CD4-positive, alpha-beta T cell treated with Interleukin-15 for 1 hour (primary cell): ENCODE results near the gene LDLRAD1.
"Not testable (repeated sequence)": the region's sequence is repeated elsewhere in the genome, so short reads cannot be mapped to it uniquely, and the experiment has no call there.

Source experiments
- DNase-seq: peaks from one replicate; pipeline ENCODE4 v3.0.0-alpha.2; 2020

Gene LDLRAD1, protein sequence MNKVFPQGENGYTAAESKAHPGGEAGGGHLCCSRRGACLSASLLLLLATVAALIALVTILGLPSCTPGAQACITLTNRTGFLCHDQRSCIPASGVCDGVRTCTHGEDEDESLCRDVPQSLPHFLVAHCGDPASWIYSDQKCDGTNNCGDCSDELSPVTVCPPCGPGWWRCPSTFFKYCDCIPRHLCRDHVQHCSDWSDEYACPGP

GRCh38 chr1:54017979-54018378 lies at the start of gene LDLRAD1:
Gene LDLRAD1 (minus strand): TSS chr1:54018186. CDS start chr1:54018112, 74 bp downstream.
- DNase-seq: no peak

- DNase-seq: no peak
Observed at GRCh38 chr1:54064299-54064698, 46.3 kb upstream of the LDLRAD1 start.

- no peak for DNase-seq
Observed at GRCh38 chr1:54054438-54054749, 36.4 kb upstream of the LDLRAD1 start.

DNA sequence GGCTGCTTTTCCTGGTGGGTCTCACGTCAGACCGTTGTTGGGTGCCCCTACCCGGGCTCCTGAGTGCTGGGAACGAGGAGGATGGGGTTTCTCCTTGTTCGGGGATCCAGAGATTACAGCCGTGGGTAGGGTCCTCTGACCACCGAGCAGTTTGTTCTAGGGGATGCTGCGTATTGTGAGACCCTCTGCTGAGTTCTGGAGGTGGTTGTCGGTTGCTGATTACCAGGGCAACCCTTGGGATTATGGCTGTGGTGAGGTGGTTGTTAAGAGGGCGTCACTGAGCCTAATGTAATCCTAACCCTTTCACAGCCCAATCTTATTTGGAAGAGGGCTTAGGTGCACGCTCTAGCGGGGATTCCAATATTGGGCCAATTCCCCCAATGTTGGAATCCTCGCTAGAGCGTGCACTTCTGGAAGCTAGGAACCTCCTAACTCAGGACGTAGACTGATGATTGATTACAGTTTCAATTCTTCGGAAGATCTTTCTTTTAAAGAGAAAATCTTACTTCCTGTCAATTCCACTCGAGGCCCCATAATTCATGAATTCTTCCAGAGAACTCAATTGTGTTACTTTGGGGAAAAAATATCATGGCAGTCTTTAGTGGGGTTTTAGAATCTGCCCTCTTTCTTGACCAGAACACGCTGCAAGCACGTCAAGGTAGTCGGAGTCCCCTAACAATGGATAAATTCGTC lies 35.9 kb upstream of the LDLRAD1 start:
- DNase-seq: no peak

- DNase-seq: peak; percentile 99
Observed at GRCh38 chr1:54052934-54053744, 35.2 kb upstream of the LDLRAD1 start, which contains the start of the genes TCEANC2 and TMEM59. Gene TCEANC2 (plus strand): TSS chr1:54053608. CDS start chr1:54054423, 815 bp downstream. Gene TMEM59 (minus strand): TSS chr1:54053204. CDS start chr1:54053188, 16 bp downstream.

DNA sequence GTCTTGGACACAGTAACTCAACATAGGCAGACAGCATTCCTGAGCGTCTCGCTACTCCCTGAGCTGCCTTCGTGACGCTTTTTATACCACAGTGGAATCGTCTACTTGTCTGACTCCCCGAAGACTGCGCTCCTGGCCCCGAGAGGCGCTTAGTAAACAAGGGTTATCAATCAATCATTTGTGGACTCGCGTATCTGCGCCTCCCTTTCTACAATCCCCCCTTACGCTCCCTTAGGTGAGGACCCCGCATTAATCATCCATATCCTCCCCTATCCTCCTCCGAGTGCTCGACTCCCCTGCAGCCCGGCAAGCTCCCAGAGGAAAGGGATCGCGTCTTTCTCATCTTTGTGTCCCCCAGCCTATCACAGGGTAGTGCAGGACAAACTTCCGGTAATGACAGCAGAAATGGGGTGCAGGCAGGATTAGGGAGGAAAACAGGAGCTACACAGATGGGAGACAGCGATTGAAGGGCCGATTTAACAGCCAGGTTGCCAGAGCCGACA lies 34.5 kb upstream of the LDLRAD1 start:
- DNase-seq: no peak

DNA sequence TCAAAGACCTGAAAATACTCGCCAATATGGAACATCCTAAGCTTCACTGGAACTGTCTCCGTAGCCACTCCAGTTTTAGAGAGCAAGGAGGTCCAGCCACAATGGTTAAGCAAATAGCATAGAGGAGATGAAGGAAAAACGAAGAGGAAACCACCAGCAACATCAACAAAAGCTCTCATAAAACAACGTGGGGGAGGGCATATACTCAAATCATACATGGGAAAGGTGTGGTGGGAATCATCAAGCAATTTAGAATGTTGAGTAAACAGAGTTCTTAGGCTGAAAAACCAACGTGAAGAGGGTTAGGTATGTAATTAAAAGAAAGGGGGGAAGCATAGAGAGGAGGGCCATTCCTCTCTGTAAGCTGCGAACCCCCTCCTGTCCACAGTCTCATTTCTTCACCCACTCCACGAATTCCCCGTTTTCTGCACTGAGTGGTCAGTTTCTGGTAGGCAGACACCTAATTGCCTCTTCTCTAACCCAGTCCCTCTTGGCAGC lies 34.0 kb upstream of the LDLRAD1 start:
- no peak for DNase-seq

DNA sequence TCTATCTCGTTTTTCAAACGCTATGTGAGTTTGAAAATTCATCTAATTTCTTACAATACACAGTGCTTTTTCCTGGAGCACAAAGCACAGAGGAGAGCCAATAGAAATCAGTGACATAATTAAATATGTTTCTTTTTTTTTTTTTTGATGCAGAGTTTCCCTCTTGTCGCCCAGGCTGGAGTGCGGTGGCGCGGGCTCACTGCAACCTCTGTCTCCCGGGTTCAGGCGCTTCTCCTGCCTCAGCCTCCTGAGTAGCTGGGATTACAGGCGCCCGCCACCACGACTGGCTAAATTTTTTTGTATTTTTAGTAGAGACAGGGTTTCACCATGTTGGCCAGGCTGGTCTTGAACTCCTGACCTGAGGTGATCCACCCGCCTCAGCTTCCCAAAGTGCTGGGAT lies 32.4 kb upstream of the LDLRAD1 start:
- not testable (repeated sequence) for DNase-seq

GRCh38 chr1:54047384-54048305 lies 29.7 kb upstream of the LDLRAD1 start:
- no peak for DNase-seq

DNA sequence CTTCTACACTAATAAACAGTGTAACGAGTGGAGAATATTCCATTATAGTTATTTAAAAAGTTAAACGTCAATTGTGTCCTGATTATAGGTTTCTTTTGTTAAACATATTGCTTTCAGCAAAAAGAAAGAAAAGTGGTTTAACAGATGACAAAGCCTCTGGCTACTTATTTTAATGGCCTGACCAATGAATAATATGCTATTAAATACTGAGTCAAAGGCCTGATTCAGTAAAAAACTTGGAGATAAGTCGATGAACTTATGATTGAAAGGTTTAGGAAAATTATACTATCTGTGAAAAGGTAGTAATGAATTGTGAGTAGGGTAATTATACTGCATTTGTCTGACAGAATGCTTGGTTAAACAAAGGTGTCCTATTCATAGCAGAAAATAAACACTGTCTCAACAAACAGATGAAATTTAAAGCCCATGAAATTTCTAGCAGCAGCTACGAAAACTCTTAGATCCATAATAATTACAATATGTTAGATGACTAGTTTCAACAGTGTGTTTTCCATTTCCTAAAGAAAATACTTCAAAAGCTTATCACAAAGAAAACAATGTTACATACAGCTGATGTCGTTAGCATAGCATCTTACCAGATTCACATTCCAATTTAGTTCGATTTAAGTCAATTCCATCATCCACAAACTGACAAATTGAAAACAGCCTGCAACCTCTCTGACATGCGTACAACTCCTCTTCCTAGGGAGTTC lies 28.8 kb upstream of the LDLRAD1 start:
- DNase-seq: no peak

DNA sequence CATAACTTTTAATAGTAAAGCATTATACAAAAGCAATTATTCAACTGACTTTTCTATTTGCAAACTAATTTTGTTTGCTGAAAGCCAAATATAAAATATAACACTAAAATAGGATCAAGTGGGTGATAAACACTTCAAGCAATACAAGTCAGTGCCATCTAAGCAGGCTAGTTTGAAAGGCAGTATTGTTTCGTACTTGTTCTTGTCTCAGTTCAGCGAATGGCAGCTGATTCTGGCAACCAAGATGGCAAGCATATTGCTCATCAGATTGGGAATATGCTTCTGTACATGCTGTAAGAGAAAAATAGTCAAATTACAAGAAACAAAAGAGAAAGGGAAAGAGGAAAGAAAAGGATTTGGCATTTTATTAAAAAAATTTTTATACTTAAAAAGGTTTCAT lies 27.5 kb upstream of the LDLRAD1 start:
- DNase-seq: no peak

DNA sequence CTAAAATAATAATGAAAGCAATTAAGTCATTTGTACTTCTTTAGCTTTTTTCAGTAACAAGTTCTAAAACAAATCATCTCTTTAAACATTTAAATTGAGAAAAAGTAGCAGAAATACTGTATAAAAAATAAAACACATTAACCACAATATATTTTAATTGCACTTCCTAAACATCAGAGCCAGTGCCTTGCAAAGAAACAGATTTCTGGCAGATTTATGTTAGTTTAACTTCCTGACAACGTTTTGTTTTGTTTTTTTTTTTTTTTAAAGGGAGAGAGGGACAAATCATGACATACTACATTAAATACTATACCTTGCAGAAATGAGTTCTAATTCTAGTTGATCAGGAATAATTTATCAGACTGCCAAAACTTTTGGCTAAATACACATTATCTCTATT lies 23.8 kb upstream of the LDLRAD1 start:
- no peak for DNase-seq

GRCh38 chr1:54037476-54037875 lies 19.5 kb upstream of the LDLRAD1 start:
- DNase-seq: no peak

DNA sequence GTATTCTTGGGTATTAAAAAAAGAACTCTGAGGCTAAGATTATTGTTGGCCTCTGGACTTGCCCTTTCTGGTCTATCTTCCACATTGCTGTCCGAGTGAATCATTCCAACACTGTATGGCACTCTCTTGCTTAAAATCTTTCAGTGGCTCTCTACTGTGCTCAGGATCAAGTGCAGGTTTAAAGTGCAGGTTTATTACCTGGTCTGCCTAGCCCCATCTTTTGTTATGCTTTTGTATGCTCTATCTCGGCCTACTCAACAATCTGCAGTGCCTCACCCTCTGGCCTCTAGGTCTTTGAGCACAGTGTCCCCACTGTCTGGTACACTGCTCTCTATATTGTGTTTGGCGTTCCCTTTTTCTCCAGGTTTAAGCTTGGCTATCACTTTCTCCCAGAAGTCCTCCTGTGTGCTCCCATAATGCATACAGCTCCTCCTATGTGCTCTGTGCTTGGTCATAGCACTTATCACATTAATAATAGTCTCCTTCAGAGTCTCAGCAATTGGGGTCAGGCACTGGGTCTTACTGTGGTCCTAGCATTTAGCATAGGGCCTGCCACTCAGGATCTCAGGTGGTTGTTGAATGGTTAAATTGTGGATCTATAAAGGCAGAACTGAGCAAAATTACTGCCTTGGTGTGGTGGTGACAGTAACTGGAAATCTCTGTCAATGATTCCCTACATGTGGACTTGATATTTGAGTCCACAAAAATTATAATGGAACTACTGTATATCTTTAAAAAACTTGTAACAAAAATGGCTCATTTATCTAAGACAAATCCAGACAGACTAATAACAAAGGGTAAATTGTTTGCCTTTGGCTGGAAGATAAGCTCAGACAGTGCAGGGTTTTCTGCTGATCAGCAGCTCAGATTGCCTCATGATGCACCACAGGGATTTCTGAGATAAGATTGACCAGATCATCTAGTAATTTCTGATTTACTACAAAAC lies 10.6 kb upstream of the LDLRAD1 start:
- DNase-seq: no peak

GRCh38 chr1:54027848-54028247 lies 9.9 kb upstream of the LDLRAD1 start:
- DNase-seq: no peak

DNA sequence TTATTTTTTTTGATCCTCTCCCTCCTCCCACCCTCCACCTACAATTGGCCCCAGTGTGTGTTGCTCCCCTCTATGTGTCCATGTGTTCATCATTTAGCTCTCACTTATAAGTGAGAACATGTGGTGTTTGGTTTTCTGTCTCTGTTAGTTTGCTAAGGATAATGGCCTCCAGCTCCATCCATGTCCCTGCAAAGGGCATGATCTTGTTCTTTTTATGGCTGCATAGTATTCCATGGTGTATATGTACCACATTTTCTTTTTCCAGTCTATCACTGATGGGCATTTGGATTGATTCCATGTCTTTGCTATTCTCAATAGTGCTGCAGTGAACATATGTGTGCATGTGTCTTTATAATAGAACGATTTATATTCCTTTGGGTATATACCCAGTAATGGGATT lies 6.8 kb upstream of the LDLRAD1 start:
- DNase-seq: not testable (repeated sequence)

GRCh38 chr1:54024358-54024757 lies 6.4 kb upstream of the LDLRAD1 start:
- DNase-seq: no peak

DNA sequence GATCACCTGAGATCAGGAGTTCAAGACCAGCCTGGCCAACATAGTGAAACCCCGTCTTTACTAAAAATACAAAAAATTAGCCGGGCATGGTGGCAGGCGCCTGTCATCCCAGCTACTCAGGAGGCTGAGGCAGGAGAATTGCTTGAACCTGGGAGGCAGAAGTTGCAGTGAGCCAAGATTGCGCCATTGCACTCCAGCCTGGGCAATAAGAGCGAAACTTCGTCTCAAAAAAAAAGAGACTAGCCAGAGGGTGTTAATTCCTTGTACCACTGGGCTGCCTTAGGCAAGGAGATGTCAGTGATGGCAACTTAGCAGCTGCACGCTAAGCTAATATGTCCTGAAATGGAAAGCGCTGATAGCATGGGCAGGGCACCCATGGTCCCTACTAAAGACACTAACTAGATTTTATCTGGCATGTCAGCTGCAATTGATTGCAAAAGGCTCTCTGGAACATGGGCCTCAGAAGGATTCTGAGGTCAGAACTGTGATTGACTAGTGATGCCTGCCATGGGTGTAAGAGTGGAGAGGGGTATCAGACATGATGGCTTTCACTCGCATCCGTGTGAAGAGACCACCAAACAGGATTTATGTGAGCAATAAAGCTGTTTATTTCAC lies 1.7 kb upstream of the LDLRAD1 start:
- DNase-seq: not testable (repeated sequence)

GRCh38 chr1:54018635-54019034 lies 649 bp upstream of the LDLRAD1 start:
- DNase-seq: no peak
